Measurements from ENCODE around the gene TRIP6.
"Not testable (repeated sequence)": the region's sequence is repeated elsewhere in the genome, so short reads cannot be mapped to it uniquely, and the experiment has no call there.

Gene TRIP6

GRCh38 chr7:100897772-100898454 is 30.7 kb downstream of the TRIP6 start:
- Histone ChIP-seq H3K27me3 (ENCODE audit: control insufficient read depth, insufficient read depth, low read length) (peaks cover 24% of the 10 kb centered on the region), H3K4me3 (ENCODE audit: low read length) (no peak overlapping the region), H3K9ac (ENCODE audit: low read length) (no peak overlapping the region), H3K4me1 (ENCODE audit: control insufficient read depth, insufficient read depth, low read length) (peaks cover 45% of the 10 kb centered on the region), H3K9me3 (ENCODE audit: control insufficient read depth, low read length) (no peaks in the 10 kb centered on the region), H3K36me3 (ENCODE audit: control insufficient read depth, insufficient read depth, low read length) (no peaks in the 10 kb centered on the region)

- no peaks in the 10 kb centered on the region for H3K36me3 ChIP-seq (ENCODE audit: control insufficient read depth, insufficient read depth, low read length)
- H3K4me1 ChIP-seq (ENCODE audit: control insufficient read depth, insufficient read depth, low read length): peaks cover 46% of the 10 kb centered on the region
- no peak overlapping the region for H3K4me3 ChIP-seq (ENCODE audit: low read length)
- H3K9me3 ChIP-seq (ENCODE audit: control insufficient read depth, low read length): no peaks in the 10 kb centered on the region
- H3K9ac ChIP-seq (ENCODE audit: low read length): no peak overlapping the region
- peaks cover 19% of the 10 kb centered on the region for H3K27me3 ChIP-seq (ENCODE audit: control insufficient read depth, insufficient read depth, low read length)
Measured at GRCh38 chr7:100899432-100899831, 32.2 kb downstream of the TRIP6 start.

- H3K4me1 ChIP-seq (ENCODE audit: control insufficient read depth, insufficient read depth, low read length): peaks cover 35% of the 10 kb centered on the region
- no peak overlapping the region for H3K9ac ChIP-seq (ENCODE audit: low read length)
- H3K36me3 ChIP-seq (ENCODE audit: control insufficient read depth, insufficient read depth, low read length): no peaks in the 10 kb centered on the region
- H3K27me3 ChIP-seq (ENCODE audit: control insufficient read depth, insufficient read depth, low read length): peaks cover 7% of the 10 kb centered on the region
- no peaks in the 10 kb centered on the region for H3K9me3 ChIP-seq (ENCODE audit: control insufficient read depth, low read length)
- H3K4me3 ChIP-seq (ENCODE audit: low read length): no peak overlapping the region
Measured at GRCh38 chr7:100900978-100901377, 33.8 kb downstream of the TRIP6 start.

- H3K36me3 ChIP-seq (ENCODE audit: control insufficient read depth, insufficient read depth, low read length): no peaks in the 10 kb centered on the region
- H3K4me3 ChIP-seq (ENCODE audit: low read length): no peak overlapping the region
- H3K4me1 ChIP-seq (ENCODE audit: control insufficient read depth, insufficient read depth, low read length): peaks cover 29% of the 10 kb centered on the region
- H3K9ac ChIP-seq (ENCODE audit: low read length): no peak overlapping the region
- no peaks in the 10 kb centered on the region for H3K27me3 ChIP-seq (ENCODE audit: control insufficient read depth, insufficient read depth, low read length)
- H3K9me3 ChIP-seq (ENCODE audit: control insufficient read depth, low read length): no peaks in the 10 kb centered on the region
Measured at GRCh38 chr7:100901921-100902332, 34.7 kb downstream of the TRIP6 start.

- Histone ChIP-seq H3K36me3 (ENCODE audit: control insufficient read depth, insufficient read depth, low read length) (no peaks in the 10 kb centered on the region), H3K4me3 (ENCODE audit: low read length) (no peak overlapping the region), H3K27me3 (ENCODE audit: control insufficient read depth, insufficient read depth, low read length) (no peaks in the 10 kb centered on the region), H3K9ac (ENCODE audit: low read length) (peak overlapping the region; percentile 53), H3K4me1 (ENCODE audit: control insufficient read depth, insufficient read depth, low read length) (peaks cover 23% of the 10 kb centered on the region), H3K9me3 (ENCODE audit: control insufficient read depth, low read length) (no peaks in the 10 kb centered on the region)
Measured at GRCh38 chr7:100902638-100903037, 35.5 kb downstream of the TRIP6 start.

GRCh38 chr7:100908512-100908911 is 41.3 kb downstream of the TRIP6 start:
- Histone ChIP-seq H3K4me3 (ENCODE audit: low read length) (no peak overlapping the region), H3K27me3 (ENCODE audit: control insufficient read depth, insufficient read depth, low read length) (no peaks in the 10 kb centered on the region)

GRCh38 chr7:100910443-100910842 is 43.3 kb downstream of the TRIP6 start:
- H3K9ac ChIP-seq (ENCODE audit: low read length); H3K9me3 ChIP-seq (ENCODE audit: control insufficient read depth, low read length); H3K27me3 ChIP-seq (ENCODE audit: control insufficient read depth, insufficient read depth, low read length); H3K4me3 ChIP-seq (ENCODE audit: low read length); H3K36me3 ChIP-seq (ENCODE audit: control insufficient read depth, insufficient read depth, low read length): not testable (repeated sequence)
- peaks cover 30% of the 10 kb centered on the region for H3K4me1 ChIP-seq (ENCODE audit: control insufficient read depth, insufficient read depth, low read length)

More at GRCh38 chr7:100908512-100908911, 41.3 kb downstream of the TRIP6 start:
- peaks cover 18% of the 10 kb centered on the region for H3K4me1 ChIP-seq (ENCODE audit: control insufficient read depth, insufficient read depth, low read length)
- no peaks in the 10 kb centered on the region for H3K9me3 ChIP-seq (ENCODE audit: control insufficient read depth, low read length)
- H3K36me3 ChIP-seq (ENCODE audit: control insufficient read depth, insufficient read depth, low read length): no peaks in the 10 kb centered on the region
- H3K9ac ChIP-seq (ENCODE audit: low read length): no peak overlapping the region

GRCh38 chr7:100911484-100911883 is 44.3 kb downstream of the TRIP6 start:
- H3K27me3 ChIP-seq (ENCODE audit: control insufficient read depth, insufficient read depth, low read length): no peaks in the 10 kb centered on the region
- H3K4me1 ChIP-seq (ENCODE audit: control insufficient read depth, insufficient read depth, low read length): peaks cover 37% of the 10 kb centered on the region
- H3K9ac ChIP-seq (ENCODE audit: low read length): no peak overlapping the region
- H3K9me3 ChIP-seq (ENCODE audit: control insufficient read depth, low read length): no peaks in the 10 kb centered on the region
- no peaks in the 10 kb centered on the region for H3K36me3 ChIP-seq (ENCODE audit: control insufficient read depth, insufficient read depth, low read length)
- no peak overlapping the region for H3K4me3 ChIP-seq (ENCODE audit: low read length)

GRCh38 chr7:100914208-100914878 is 47.2 kb downstream of the TRIP6 start:
- Histone ChIP-seq H3K9me3 (ENCODE audit: control insufficient read depth, low read length) (no peaks in the 10 kb centered on the region), H3K27me3 (ENCODE audit: control insufficient read depth, insufficient read depth, low read length) (no peaks in the 10 kb centered on the region), H3K4me3 (ENCODE audit: low read length) (no peak overlapping the region), H3K4me1 (ENCODE audit: control insufficient read depth, insufficient read depth, low read length) (peaks cover 37% of the 10 kb centered on the region), H3K36me3 (ENCODE audit: control insufficient read depth, insufficient read depth, low read length) (no peaks in the 10 kb centered on the region), H3K9ac (ENCODE audit: low read length) (no peak overlapping the region)

GRCh38 chr7:100914879-100915447 is 47.8 kb downstream of the TRIP6 start:
- Histone ChIP-seq H3K4me3 (ENCODE audit: low read length) (no peak overlapping the region), H3K9ac (ENCODE audit: low read length) (no peak overlapping the region), H3K36me3 (ENCODE audit: control insufficient read depth, insufficient read depth, low read length) (no peaks in the 10 kb centered on the region), H3K9me3 (ENCODE audit: control insufficient read depth, low read length) (no peaks in the 10 kb centered on the region), H3K4me1 (ENCODE audit: control insufficient read depth, insufficient read depth, low read length) (peaks cover 35% of the 10 kb centered on the region), H3K27me3 (ENCODE audit: control insufficient read depth, insufficient read depth, low read length) (no peaks in the 10 kb centered on the region)

- H3K27me3 ChIP-seq (ENCODE audit: control insufficient read depth, insufficient read depth, low read length); H3K9ac ChIP-seq (ENCODE audit: low read length); H3K36me3 ChIP-seq (ENCODE audit: control insufficient read depth, insufficient read depth, low read length); H3K9me3 ChIP-seq (ENCODE audit: control insufficient read depth, low read length); H3K4me3 ChIP-seq (ENCODE audit: low read length): not testable (repeated sequence)
- H3K4me1 ChIP-seq (ENCODE audit: control insufficient read depth, insufficient read depth, low read length): peaks cover 12% of the 10 kb centered on the region
Measured at GRCh38 chr7:100919335-100919734, 52.1 kb downstream of the TRIP6 start.

GRCh38 chr7:100919779-100920437 is 52.7 kb downstream of the TRIP6 start:
- H3K9ac ChIP-seq (ENCODE audit: low read length); H3K36me3 ChIP-seq (ENCODE audit: control insufficient read depth, insufficient read depth, low read length): not testable (repeated sequence)

More at GRCh38 chr7:100919779-100920437, 52.7 kb downstream of the TRIP6 start:
- H3K9me3 ChIP-seq (ENCODE audit: control insufficient read depth, low read length); H3K27me3 ChIP-seq (ENCODE audit: control insufficient read depth, insufficient read depth, low read length); H3K4me3 ChIP-seq (ENCODE audit: low read length): not testable (repeated sequence)
- H3K4me1 ChIP-seq (ENCODE audit: control insufficient read depth, insufficient read depth, low read length): peaks cover 10% of the 10 kb centered on the region

Measured in mucosa of stomach (tissue), 1 donor.